HG03139 (cell line): Measurements from ENCODE around the gene NXNL1.
"Not testable (repeated sequence)": the region's sequence is repeated elsewhere in the genome, so short reads cannot be mapped to it uniquely, and the experiment has no call there.

ENCODE experiments used
- ATAC-seq: cut with Tn5 transposase; IDR thresholded peaks from one replicate; pipeline ENCODE4 v1.9.1; 2021; ENCODE audit not compliant: unreplicated experiment

NXNL1 gene

GRCh38 chr19:17460372-17461230 is at the start of gene NXNL1:
TSS of gene NXNL1 (minus strand) at chr19:17460926. CDS start at chr19:17460869, 57 bp downstream.
- no peak for ATAC-seq

- ATAC-seq: not testable (repeated sequence)
These were observed 47.8 kb upstream of the NXNL1 start for GRCh38 chr19:17508558-17508933.

DNA sequence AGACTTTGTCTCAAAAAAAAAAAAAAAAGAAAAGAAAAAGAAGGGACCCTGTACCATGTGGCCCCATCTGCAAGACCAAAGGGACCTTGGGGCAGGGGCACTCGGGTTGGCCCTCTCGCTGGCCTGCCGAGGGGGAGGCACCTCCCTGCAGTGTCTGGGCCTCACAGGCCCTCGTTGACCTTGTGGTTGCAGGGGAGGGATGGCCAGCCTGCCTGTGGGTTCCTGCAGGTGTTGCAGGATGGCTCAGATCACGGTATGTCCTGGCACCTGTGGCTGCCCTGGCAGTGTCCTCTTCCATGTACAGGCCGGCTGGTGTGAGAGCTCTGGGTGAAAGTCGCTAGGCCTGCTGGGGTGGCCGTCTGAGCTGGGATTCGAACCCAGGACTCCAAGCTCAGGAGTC is 46.0 kb upstream of the NXNL1 start:
- ATAC-seq: no peak

DNA sequence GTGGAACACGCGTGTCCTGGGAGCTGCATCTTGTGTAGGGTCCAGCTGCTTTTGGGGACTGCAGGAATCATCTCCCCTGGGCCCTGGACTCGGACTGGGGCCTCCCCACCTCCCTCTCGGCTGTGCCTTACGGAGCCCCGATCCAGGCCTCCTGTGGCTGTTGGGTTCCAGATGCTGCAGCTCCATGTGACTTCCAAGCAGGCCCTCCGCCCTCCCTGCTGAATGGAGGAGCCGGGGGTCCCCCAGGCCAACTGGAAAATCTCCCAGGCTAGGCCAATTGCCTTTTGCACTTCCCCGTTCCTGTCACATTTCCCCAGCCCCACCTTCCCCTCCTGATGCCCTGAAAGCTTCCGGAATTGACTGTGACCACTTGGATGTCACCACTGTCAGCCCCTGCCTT is 44.5 kb upstream of the NXNL1 start:
- ATAC-seq: no peak

GRCh38 chr19:17504456-17504855 is 43.7 kb upstream of the NXNL1 start:
- no peak for ATAC-seq

DNA sequence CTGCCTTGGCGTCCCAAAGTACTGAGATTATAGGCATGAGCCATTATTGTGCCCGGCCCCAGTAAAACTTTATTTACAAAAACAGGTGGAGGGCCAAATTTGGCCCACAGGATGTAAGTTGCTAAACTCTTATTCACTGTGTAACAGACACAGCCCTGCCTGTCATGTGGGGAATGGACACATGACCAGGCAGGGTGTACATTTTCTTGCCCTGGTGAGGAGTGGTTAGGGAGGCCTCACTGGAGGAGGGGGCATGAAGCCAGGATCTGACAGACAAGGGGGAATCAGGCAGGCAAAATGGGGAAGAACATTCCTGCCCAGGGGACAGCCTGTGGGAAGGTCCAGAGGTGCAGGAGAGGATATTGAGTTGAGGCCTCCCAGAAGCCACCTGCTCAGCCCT is 43.3 kb upstream of the NXNL1 start:
- no peak for ATAC-seq

DNA sequence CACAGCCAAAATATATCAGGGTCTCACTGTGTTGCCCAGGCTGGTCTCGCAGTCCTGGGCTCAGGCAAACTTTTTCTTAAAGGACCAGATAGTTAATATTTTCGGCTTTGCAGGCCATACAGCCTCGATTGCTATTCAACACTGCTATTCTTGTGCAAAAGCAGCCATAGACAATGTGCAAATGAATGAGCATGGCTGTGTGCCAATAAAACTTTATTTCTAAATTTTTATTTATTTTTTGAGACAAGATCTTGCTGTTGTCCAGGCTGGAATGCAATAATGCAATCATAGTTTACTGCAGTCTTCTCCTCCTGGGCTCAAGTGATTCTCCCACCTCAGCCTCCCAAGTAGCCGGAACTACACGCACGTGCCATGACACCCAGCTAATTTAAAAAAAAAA is 42.5 kb upstream of the NXNL1 start:
- no peak for ATAC-seq

GRCh38 chr19:17500447-17501198 is 39.9 kb upstream of the NXNL1 start:
- ATAC-seq: no peak

DNA sequence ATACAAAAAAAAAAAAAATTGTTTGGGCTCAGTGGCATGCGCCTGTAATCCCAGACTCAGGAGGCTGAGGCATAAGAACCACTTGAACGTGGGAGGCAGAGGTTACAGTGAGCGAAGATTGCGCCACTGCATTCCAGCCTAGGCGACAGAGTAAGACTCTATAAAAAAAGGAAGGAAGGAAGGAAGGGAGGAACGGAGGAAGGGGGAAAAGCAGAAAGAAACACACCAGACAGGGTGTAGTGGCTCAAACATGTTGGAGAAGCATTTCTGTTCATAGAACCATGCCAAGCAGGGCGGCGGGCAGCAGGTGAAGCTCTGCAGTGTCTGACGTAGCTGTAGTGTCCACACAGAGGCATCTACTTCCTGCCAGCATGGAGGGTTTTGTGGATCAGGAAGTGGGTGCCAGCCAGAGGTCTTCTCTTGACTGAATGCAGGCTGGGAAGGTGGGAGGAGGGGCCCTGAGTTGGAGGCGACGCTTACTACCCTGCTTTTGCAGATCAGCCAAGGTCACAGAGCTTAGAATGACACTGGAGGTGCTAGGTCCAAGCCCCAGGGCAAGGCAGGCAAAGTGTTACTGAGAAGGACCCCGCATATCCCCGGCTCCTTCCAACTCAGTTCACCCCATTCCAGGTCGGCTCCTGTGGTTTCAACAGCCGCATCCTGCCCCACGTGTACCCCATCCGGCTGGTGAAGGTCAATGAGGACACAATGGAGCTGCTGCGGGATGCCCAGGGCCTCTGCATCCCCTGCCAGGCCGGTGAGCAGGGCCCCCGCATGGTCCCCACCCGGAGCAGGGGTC is 39.1 kb upstream of the NXNL1 start:
- no peak for ATAC-seq

DNA sequence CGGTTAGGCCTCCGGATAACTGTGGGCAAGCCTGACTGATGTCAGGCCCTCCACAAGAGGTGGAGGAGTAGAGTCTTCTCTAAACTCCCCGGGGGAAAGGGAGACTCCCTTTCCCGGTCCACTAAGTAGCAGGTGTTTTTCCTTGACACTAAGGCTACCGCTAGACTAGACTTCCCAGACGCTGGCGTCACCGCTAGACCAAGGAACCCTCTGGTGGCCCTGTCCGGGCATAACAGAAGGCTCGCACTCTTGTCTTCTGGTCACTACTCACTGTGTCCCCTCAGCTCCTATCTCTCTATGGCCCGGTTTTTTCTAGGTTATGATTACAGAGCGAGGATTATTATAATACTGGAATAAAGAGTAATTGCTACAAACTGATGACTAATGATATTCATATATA is 38.3 kb upstream of the NXNL1 start:
- ATAC-seq: not testable (repeated sequence)

DNA sequence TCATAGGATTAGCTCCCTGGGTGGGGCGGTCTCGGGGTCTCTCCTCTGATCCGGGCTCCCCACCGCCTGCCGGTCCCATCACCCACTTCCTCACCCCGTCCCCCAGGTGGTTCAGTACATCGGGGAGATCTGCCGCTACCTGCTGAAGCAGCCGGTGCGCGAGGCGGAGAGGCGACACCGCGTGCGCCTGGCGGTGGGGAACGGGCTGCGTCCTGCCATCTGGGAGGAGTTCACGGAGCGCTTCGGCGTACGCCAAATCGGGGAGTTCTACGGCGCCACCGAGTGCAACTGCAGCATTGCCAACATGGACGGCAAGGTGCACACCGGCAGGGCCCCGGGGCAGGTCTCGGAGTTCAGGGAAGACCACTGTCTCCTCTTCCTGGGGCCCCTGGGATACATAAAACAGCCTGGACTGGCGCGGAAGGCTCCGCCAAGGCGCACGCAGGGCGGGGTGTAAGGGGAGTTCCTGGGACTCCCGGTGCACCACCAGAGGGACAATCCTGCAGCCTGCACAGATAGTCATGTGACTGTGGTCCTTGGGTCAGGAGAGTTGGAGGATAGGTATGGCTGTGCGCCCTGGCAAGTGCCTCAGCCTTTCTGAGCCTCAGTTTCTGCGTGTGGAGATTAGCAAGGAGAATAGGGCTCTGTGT is 36.5 kb upstream of the NXNL1 start:
- no peak for ATAC-seq

DNA sequence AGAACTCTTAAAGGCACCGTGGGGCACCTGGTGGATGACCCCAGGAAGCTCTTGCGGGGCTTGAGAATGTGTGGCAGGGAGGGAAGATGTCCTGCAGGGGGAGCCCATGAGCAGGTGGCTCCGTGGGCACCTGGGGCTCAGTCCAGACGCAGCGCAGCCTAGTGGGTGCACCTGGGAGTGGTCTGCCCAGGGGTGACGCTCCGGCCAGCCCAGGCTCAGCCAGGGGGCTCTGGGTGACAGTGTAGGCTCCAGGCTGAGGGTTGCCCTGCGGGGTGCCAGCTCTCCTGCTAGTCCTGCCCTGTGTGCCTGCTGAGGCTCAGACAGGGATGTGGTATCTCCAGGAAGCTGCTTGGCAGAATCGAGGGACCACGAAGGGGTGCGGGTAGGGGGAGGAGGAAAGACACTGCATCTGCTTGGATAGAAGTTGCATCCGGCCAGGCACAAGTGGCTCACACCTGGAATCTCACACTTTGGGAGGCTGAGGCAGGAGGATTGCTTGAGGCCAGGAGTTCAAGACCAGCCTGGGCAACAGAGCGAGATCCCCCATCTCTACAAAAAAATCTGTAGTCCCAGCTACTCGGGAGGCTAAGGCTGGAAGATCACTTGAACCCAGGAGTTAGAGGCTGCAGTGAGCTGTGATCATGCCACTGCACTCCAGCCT is 35.7 kb upstream of the NXNL1 start:
- ATAC-seq: no peak

GRCh38 chr19:17495639-17496296 is 35.0 kb upstream of the NXNL1 start:
- no peak for ATAC-seq

DNA sequence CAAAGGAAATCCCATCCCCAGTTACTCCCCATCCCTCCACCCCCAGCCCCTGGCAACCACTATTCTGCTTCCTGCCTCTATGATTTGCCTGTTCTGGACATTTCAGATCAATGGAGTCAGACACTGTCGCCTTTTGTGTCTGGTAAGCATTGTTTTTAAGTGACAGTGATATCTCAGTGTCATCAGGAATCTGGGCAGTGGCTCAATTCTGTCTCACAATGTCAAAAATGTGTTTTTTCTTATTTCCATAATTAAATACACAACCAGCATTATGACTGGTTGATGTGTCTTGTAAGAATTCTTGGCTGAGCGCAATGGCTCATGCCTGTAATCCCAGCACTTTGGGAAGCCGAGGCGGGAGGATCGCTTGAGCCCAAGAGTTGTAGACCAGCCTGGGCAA is 30.6 kb upstream of the NXNL1 start:
- ATAC-seq: no peak

DNA sequence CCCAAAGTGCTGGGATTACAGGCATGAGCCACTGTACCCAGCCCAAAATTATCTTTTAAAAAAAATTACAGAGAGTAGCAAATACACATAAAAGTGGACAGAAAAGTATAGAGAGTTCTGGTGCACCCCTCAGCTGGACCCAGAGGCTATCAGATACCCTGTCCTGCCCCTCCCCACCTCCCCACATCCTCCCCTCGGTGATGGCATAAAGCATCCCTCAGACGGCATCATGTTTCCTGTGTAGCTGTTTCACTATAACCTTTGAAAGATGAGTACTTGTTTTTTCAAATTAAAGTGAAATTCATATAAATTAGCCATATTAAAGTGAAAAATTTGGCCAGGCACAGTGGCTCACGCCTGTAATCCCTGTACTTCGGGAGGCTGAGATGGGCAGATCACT is 29.7 kb upstream of the NXNL1 start:
- ATAC-seq: no peak

GRCh38 chr19:17489392-17490030 is 28.8 kb upstream of the NXNL1 start:
- ATAC-seq: no peak

DNA sequence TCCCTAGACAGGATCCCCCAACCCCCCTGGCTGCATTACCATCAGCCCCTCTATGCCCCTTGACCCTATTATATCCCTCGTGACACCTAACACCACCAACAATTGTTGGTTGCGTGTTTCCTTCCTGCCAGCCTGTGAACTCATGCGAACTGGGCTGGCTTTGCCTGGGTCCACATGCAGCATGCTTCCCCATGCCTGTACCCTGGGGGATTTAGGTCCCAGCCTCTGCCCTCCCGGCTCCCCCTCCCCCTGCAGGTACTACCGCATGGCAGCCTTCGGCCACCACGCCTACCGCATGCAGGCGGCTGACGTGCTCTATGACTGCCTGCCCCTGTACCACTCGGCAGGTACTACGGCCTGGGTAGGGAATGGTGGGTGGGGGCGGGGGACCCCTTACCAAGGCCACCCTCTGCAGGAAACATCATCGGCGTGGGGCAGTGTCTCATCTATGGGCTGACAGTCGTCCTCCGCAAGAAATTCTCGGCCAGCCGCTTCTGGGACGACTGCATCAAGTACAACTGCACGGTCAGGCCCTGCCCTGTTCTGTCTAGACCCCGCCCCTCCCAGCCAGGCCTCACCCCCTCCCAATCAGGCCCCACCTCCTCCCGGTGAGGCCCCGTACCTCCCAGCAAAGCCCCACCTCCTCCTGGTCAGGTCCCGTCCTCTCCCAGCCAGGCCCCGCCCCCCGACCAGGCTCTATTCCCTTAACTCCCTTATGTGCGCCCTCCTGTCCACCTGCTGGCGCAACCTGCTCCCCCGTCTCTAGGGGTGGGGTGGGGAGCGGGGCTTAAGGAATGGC is 28.1 kb upstream of the NXNL1 start:
- no peak for ATAC-seq

DNA sequence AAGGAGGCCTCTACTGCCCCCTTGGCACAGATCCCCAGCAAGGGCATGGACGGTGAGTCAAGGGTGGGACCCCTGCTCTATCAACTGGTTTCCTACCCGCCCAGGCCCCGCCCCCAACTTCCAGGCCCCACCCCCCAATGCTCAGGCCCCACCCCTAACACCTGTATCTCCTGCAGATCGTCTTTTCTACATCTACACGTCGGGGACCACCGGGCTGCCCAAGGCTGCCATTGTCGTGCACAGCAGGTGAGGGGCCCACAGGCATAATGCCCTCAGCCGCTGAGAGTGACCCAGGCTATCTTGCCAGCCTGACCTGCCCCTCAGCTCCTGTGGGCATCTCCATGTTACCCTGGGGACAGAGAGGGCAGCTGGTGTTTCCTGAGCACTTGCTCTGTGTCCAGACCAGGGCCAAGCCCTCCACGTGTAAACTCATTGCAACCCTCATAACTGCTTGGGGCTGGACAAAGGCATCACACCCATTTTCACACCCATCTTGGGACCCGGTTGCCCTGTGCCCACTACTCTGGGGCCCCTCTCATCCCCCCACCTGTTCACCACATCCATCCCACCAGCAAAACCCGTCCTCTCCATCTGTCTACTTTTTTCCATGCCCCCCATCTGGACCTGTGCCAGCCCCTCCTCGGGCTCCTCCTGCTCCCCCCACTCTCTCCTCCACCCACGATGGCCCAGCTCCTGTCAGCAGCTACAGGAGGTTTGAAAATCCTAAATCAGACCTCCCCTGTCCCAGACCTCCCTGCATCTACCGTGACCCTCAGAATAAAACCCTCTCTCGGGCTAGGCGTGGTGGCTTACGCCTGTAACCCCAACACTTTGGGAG is 26.8 kb upstream of the NXNL1 start:
- no peak for ATAC-seq
